Activated CD8-positive, alpha-beta T cell treated with anti-CD3 and anti-CD28 coated beads for 36 hours (primary cell): ENCODE data around the gene UNC45B. TPM values are rescaled to one million over a fixed set of nuclear protein-coding genes. Genes with fewer than 3 reads are reported as not detected.

Source experiments
- ATAC-seq: fragments of 200-7000 bp; cut with Tn5 transposase; one replicate; pipeline ENCODE4 v1.10.0; 2021; ENCODE audit warnings: mild to moderate bottlenecking, moderate library complexity
- CTCF ChIA-PET: fragments of 350-600 bp; sonication (Branson Sonifier 250); formaldehyde crosslinking; loops from one replicate; lab custom pipeline; 2021; ENCODE audit warnings: antibody characterized with exemption; lab: Charles Lee
- POLR2A ChIA-PET: fragments of 350-600 bp; sonication (Branson Sonifier 250); formaldehyde crosslinking; loops from one replicate; lab custom pipeline; 2021; ENCODE audit warnings: antibody characterized with exemption; lab: Charles Lee
- DNase-seq: peaks from one replicate; pipeline ENCODE4 v3.0.0-alpha.2; 2020
- H3K27ac Mint-ChIP-seq: one replicate; pipeline ENCODE4 v1.8.0; 2021; ENCODE audit warnings: mild to moderate bottlenecking, mixed read lengths
- H3K27me3 Mint-ChIP-seq: one replicate; pipeline ENCODE4 v1.8.0; 2021; ENCODE audit warnings: mixed read lengths
- H3K36me3 Mint-ChIP-seq: one replicate; pipeline ENCODE4 v1.8.0; 2021; ENCODE audit warnings: low read depth, mixed read lengths
- H3K4me1 Mint-ChIP-seq: one replicate; pipeline ENCODE4 v1.8.0; 2021; ENCODE audit warnings: low read depth, mixed read lengths
- H3K4me3 Mint-ChIP-seq: one replicate; pipeline ENCODE4 v1.8.0; 2021; ENCODE audit warnings: mild to moderate bottlenecking, moderate library complexity, mixed read lengths
- H3K9me3 Mint-ChIP-seq: one replicate; pipeline ENCODE4 v1.8.0; 2021; ENCODE audit warnings: mixed read lengths
- intact Hi-C: fragments of 100-400 bp; cut with micrococcal nuclease; formaldehyde crosslinking; loops from one replicate; pipeline ENCODE4 v1.10.0; 2022
- total RNA-seq, 2 experiments: library from RNA; stranded (reverse); gene quantifications; one replicate each; pipeline ENCODE4 v1.2.3, GENCODE V29; 2021
- TF ChIP-seq, protein P1 (sequence below): fragments of 200-600 bp; IDR thresholded peaks from one replicate; pipeline ENCODE4 v1.8.0; 2022; ENCODE audit warnings: antibody characterized with exemption, mild to moderate bottlenecking

Gene UNC45B
- total RNA-seq, 2 experiments from 2014 or later, result 0.11 TPM; not detected in 1

DNA sequence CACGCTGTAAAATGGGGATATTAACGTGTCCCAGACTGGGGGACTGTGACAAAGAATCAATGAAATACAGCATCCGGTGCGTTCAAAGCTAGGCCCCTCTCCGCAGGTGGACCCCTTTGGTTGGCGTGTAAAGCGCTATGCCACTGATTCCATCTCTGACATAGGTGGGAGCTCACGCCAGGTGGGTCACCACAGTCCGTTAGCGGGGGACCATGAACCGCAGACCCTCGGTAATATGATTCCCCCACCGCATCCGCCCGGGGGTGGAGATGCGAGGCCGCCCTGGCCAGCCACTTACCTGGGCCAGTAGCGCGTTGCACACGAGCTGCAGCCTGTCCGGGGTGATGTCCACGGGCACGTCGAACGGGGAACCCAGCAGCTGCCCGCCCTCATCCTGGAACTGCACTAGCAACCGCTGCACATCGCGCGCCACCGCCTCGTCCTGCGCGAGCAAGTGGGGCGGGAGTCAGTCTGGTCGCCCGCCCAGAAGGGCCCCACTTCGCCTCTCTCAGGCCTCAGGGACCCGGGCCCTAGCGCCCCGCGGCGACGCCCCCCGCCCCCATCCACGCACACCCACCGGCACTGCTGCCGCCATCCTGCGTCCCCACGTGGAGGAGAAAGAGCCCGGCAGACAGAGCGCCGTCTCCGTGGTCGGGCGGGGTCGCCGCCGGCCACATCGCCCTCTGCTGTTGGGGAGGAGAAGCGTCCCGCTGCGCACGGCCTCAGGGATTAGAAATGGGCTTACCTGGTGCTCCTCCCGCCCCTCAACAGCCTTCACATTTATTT is 5.7 kb upstream of the UNC45B start, which contains the start of gene NLE1:
NLE1 (minus strand) TSS at position 623 of the 786 bp plus-strand sequence; CDS start at position 595, 28 bp downstream.
- peaks cover 14% of the 10 kb centered on the region for H3K4me1 Mint-ChIP-seq
- peak within 1 kb of the TSS; percentile 83 for H3K4me3 Mint-ChIP-seq

DNA sequence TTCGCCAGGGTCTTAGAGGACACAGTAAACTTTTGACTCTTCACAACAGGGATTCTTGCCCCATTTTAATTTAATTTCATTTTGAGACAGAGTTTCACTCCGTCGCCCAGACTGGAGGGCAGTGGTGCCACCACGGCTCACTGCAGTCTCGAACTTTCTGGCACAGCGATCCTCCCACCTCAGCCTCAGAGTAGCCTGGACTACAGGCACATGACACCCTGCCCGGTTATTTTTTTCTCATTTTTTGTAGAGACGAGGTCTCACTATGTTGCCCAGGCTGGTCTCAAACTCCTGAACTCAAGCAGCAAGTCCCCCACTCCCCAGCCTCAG is 5.2 kb upstream of the UNC45B start:
- TF ChIP-seq, protein P1, sequence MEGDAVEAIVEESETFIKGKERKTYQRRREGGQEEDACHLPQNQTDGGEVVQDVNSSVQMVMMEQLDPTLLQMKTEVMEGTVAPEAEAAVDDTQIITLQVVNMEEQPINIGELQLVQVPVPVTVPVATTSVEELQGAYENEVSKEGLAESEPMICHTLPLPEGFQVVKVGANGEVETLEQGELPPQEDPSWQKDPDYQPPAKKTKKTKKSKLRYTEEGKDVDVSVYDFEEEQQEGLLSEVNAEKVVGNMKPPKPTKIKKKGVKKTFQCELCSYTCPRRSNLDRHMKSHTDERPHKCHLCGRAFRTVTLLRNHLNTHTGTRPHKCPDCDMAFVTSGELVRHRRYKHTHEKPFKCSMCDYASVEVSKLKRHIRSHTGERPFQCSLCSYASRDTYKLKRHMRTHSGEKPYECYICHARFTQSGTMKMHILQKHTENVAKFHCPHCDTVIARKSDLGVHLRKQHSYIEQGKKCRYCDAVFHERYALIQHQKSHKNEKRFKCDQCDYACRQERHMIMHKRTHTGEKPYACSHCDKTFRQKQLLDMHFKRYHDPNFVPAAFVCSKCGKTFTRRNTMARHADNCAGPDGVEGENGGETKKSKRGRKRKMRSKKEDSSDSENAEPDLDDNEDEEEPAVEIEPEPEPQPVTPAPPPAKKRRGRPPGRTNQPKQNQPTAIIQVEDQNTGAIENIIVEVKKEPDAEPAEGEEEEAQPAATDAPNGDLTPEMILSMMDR, result peak; percentile 6
- Mint-ChIP-seq H3K4me3 (peak overlapping the region; percentile 83), H3K36me3 (peaks cover 30% of the 10 kb centered on the region), H3K27ac (peak overlapping the region; percentile 87), H3K9me3 (no peaks in the 10 kb centered on the region), H3K27me3 (no peaks in the 10 kb centered on the region), H3K4me1 (peaks cover 14% of the 10 kb centered on the region)
- ATAC-seq, result peak; percentile 11
- no peak for DNase-seq
- intact Hi-C loops, result no loop called here
- POLR2A ChIA-PET, result interaction anchor here (0.7 to 2.5 kb wide), 5 partner anchors 11 to 102 kb away, joined by 3 to 17 read pairs (median 7); no protein-coding TSS in a partner anchor
- CTCF ChIA-PET, result interaction anchor here (0.9 kb wide), 4 partner anchors 12 to 621 kb away, joined by 3 to 4 read pairs (median 3); no protein-coding TSS in a partner anchor

More for the DNA sequence above, 5.7 kb upstream of the UNC45B start, which contains the start of gene NLE1:
- POLR2A ChIA-PET, result interaction anchor here (0.6 to 3.3 kb wide), 13 partner anchors 11 to 123 kb away, joined by 3 to 17 read pairs (median 3); partner anchors contain the start of gene RAD51D
- Mint-ChIP-seq H3K27ac (peak within 1 kb of the TSS; percentile 87), H3K36me3 (peaks cover 35% of the 10 kb centered on the region), H3K27me3 (no peaks in the 10 kb centered on the region), H3K9me3 (no peaks in the 10 kb centered on the region)
- CTCF ChIA-PET, result interaction anchor here (0.7 to 2.3 kb wide), 13 partner anchors 9 to 622 kb away, joined by 3 to 9 read pairs (median 3); partner anchors contain the start of genes LIG3 and RAD51D
- peak; percentile 95 for ATAC-seq
- DNase-seq, result peak; percentile 90
- TF ChIP-seq, protein P1, result peak; percentile 88
- intact Hi-C loops, result no loop called here

DNA sequence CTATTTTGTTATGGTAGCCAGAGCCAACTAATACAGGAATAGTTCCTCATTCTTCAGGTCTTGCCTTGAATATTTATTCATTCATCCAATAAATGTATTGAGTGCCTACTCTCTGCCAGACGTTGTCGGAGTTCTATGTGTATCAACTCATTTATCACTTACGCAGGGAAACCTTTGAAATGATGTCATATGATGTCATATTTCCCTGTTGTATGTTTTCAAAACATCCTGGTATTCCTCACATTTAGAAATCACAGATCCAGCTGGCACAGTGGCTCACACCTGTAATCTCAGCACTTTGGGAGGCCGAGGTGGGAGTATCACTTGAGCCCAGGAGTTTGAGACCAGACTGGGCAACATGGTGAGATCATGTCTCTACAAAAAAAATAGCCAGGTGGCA is 2.8 kb upstream of the UNC45B start:
- intact Hi-C loops, result no loop called here
- Mint-ChIP-seq H3K27me3 (no peaks in the 10 kb centered on the region), H3K9me3 (no peaks in the 10 kb centered on the region), H3K4me3 (no peak overlapping the region), H3K4me1 (peaks cover 14% of the 10 kb centered on the region), H3K36me3 (peaks cover 9% of the 10 kb centered on the region), H3K27ac (no peak overlapping the region)
- POLR2A ChIA-PET, result no interaction called here
- no peak for ATAC-seq
- CTCF ChIA-PET, result interaction anchor here (1.4 kb wide), 1 partner anchor 603 kb away, joined by 4 read pairs; no protein-coding TSS in a partner anchor
- DNase-seq, result no peak
- TF ChIP-seq, protein P1, result no peak

DNA sequence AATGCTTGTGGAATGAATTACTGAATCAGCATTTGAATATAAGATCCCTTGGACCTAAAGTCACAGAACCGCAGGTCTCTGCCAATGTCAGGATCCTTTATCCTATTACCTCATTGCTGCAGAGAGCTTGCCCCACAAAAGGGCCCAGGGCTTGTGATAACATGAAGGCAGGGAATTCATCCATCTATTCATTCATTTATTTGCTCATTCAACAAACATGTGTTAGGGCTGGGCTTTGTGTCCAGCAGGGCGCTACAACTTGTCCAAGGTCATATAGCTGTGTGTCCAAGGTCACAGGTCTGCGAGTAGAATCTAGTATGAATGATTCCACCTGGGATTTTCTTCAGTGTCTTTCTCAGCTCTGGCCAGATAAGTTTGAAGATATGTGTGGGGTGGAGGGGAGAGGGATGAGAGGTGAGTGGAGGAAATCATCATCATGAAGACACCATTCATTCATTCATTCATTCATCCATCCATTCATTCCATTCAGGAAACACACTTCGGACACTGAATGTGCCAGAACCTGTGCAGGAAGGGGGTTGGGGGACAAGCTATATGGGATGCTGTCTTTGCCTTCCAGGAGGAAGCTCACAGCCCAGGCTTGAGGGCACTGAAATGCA is 1.3 kb upstream of the UNC45B start:
- H3K27ac Mint-ChIP-seq, result no peak overlapping the region
- H3K9me3 Mint-ChIP-seq, result no peaks in the 10 kb centered on the region
- POLR2A ChIA-PET, result no interaction called here
- CTCF ChIA-PET, result no interaction called here
- intact Hi-C loops, result no loop called here
- peaks cover 2% of the 10 kb centered on the region for H3K36me3 Mint-ChIP-seq
- peaks cover 8% of the 10 kb centered on the region for H3K4me1 Mint-ChIP-seq
- no peak for ATAC-seq
- H3K27me3 Mint-ChIP-seq, result no peaks in the 10 kb centered on the region
- TF ChIP-seq, protein P1, result no peak
- no peak for DNase-seq
- no peak overlapping the region for H3K4me3 Mint-ChIP-seq
